Measurements from ENCODE around the gene SEMA3G. TPM values are rescaled to one million over a fixed set of nuclear protein-coding genes. Genes with fewer than 3 reads are reported as not detected.

Gene SEMA3G
- total RNA-seq, 1 donor from 2014 or later, result 8.3 TPM

- no peaks in the 10 kb centered on the region for H3K27me3 ChIP-seq
- H3K36me3 ChIP-seq, result peaks cover 0 to 78% of the 10 kb centered on the region in 2 donors
- TF ChIP-seq POLR2A (IDR thresholded peaks at IDR 0.05), result no peak
- TF ChIP-seq, protein P1, sequence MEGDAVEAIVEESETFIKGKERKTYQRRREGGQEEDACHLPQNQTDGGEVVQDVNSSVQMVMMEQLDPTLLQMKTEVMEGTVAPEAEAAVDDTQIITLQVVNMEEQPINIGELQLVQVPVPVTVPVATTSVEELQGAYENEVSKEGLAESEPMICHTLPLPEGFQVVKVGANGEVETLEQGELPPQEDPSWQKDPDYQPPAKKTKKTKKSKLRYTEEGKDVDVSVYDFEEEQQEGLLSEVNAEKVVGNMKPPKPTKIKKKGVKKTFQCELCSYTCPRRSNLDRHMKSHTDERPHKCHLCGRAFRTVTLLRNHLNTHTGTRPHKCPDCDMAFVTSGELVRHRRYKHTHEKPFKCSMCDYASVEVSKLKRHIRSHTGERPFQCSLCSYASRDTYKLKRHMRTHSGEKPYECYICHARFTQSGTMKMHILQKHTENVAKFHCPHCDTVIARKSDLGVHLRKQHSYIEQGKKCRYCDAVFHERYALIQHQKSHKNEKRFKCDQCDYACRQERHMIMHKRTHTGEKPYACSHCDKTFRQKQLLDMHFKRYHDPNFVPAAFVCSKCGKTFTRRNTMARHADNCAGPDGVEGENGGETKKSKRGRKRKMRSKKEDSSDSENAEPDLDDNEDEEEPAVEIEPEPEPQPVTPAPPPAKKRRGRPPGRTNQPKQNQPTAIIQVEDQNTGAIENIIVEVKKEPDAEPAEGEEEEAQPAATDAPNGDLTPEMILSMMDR (IDR thresholded peaks at IDR 0.05), result no peak
- no peak for TF ChIP-seq POLR2AphosphoS5 (IDR thresholded peaks at IDR 0.05; ENCODE audit: insufficient read depth in 1 of 2, low read depth in 1 of 2)
- no peaks in the 10 kb centered on the region for H3K9me3 ChIP-seq
- intact Hi-C loops (cut with DNase I), result no loop called here
- H3K4me3 ChIP-seq, result no peak overlapping the region
- H3K27ac ChIP-seq, result no peak overlapping the region
- DNase-seq (ENCODE audit: extremely low spot score in 2 of 2), result no peak
- H3K4me1 ChIP-seq, result peaks cover 49% of the 10 kb centered on the region
Observed at GRCh38 chr3:52487788-52488691, 43.1 kb upstream of the SEMA3G start.

- TF ChIP-seq POLR2AphosphoS5 (IDR thresholded peaks at IDR 0.05; ENCODE audit: insufficient read depth in 1 of 2, low read depth in 1 of 2) (no peak), POLR2A (IDR thresholded peaks at IDR 0.05) (no peak)
- TF ChIP-seq, protein P1 (IDR thresholded peaks at IDR 0.05), result no peak
- peaks cover 56% of the 10 kb centered on the region for H3K4me1 ChIP-seq
- DNase-seq (ENCODE audit: extremely low spot score in 2 of 2), result no peak
- no peak overlapping the region for H3K4me3 ChIP-seq
- intact Hi-C loops (cut with DNase I), result no loop called here
- H3K27ac ChIP-seq, result no peak overlapping the region
- peaks cover 0 to 78% of the 10 kb centered on the region in 2 donors for H3K36me3 ChIP-seq
- no peaks in the 10 kb centered on the region for H3K9me3 ChIP-seq
- H3K27me3 ChIP-seq, result no peaks in the 10 kb centered on the region
Observed at GRCh38 chr3:52487050-52487787, 42.3 kb upstream of the SEMA3G start.

- peak overlapping the region; percentile 83 for H3K27ac ChIP-seq
- no peak for DNase-seq (ENCODE audit: extremely low spot score in 2 of 2)
- no peak overlapping the region for H3K4me3 ChIP-seq
- peaks cover 45% of the 10 kb centered on the region for H3K4me1 ChIP-seq
- TF ChIP-seq, protein P1 (IDR thresholded peaks at IDR 0.05), result no peak
- TF ChIP-seq POLR2A (IDR thresholded peaks at IDR 0.05) (no peak), POLR2AphosphoS5 (IDR thresholded peaks at IDR 0.05; ENCODE audit: insufficient read depth in 1 of 2, low read depth in 1 of 2) (peak in 1 of 2 donors; percentile 5)
- no peaks in the 10 kb centered on the region for H3K27me3 ChIP-seq
- no peaks in the 10 kb centered on the region for H3K9me3 ChIP-seq
- intact Hi-C loops (cut with DNase I), result no loop called here
- H3K36me3 ChIP-seq, result peaks cover 0 to 76% of the 10 kb centered on the region in 2 donors
Observed at GRCh38 chr3:52484680-52485461, 40.0 kb upstream of the SEMA3G start.

DNA sequence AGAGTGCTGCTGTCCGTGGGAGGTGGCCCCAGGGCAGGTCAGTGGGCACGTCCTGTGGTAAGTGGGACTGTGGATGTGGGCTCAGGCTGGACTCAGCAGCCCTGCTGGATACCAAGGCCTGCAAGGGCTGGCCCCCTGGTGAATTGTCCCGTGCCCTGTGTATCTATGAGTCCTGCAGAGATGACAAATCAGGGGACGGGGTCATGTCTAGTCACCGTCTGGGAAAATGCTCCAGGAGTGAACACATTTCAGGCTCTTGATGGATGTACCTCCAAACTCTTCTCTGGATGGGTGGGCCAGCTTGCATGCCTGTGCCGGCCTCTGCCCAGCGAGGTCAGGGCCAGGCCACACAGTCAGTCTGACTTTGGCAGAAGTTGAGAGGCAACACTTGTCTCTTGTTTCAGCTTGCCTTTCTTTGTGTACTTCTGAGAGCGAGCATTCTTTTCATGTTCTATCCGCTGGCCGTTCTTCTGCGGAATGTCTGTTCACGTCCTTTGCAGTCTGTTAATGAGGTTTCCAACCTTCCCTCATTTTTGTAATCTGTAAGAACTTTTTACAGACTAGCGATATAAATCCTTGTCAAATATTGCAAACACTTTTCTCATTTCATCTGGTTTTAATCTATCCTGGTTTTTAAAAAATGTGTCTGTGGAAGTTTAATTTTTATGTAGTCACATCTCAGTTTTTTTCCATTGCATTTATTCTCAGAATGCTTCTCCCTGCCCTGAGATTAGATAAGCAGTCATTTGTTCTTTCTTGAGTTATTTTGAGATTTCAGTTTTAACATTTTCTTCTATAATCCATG lies 38.9 kb upstream of the SEMA3G start:
- intact Hi-C loops (cut with DNase I), result no loop called here
- Histone ChIP-seq H3K27ac (peak overlapping the region; percentile 83), H3K9me3 (no peaks in the 10 kb centered on the region), H3K27me3 (no peaks in the 10 kb centered on the region), H3K4me3 (no peak overlapping the region), H3K36me3 (peaks cover 0 to 76% of the 10 kb centered on the region in 2 donors), H3K4me1 (peaks cover 39% of the 10 kb centered on the region)
- TF ChIP-seq POLR2AphosphoS5 (IDR thresholded peaks at IDR 0.05; ENCODE audit: insufficient read depth in 1 of 2, low read depth in 1 of 2) (peak in 1 of 2 donors; percentile 7), POLR2A (IDR thresholded peaks at IDR 0.05) (no peak)
- DNase-seq (ENCODE audit: extremely low spot score in 2 of 2), result no peak
